Fibroblast of mammary gland (primary cell): ENCODE results near the gene BDKRB2.
A peak's percentile ranks its signal among the peaks of the same experiment; 100 is the strongest.
"Not testable (repeated sequence)": the region's sequence is repeated elsewhere in the genome, so short reads cannot be mapped to it uniquely, and the experiment has no call there.

ENCODE experiments used
- DNase-seq: peaks from one replicate; pipeline ENCODE4 v3.0.0-alpha.2; 2010; ENCODE audit warnings: low read depth
- H3K4me3 ChIP-seq: 2 replicates; pipeline ENCODE4 v1.5.1; 2011; ENCODE audit warnings: low read depth, mild to moderate bottlenecking, low read length, moderate library complexity; ENCODE audit not compliant: control insufficient read depth
- CTCF ChIP-seq: conservative IDR thresholded peaks from 2 replicates; pipeline ENCODE4 v1.5.1; 2011; ENCODE audit warnings: low read depth, low read length, inconsistent platforms; ENCODE audit not compliant: control insufficient read depth, insufficient read depth

The BDKRB2 gene

GRCh38 chr14:96243785-96244184 is 39.1 kb downstream of the BDKRB2 start:
- DNase-seq: no peak
- H3K4me3 ChIP-seq: no peak overlapping the region
- TF ChIP-seq CTCF: no peak

GRCh38 chr14:96245074-96245473 is 40.4 kb downstream of the BDKRB2 start:
- not testable (repeated sequence) for DNase-seq

GRCh38 chr14:96245710-96246538 is 41.3 kb downstream of the BDKRB2 start:
- H3K4me3 ChIP-seq: no peak overlapping the region
- peak; percentile 82 for DNase-seq
- TF ChIP-seq CTCF: no peak

More at GRCh38 chr14:96245074-96245473, 40.4 kb downstream of the BDKRB2 start:
- H3K4me3 ChIP-seq: not testable (repeated sequence)

GRCh38 chr14:96246539-96246847 is 41.9 kb downstream of the BDKRB2 start:
- H3K4me3 ChIP-seq: no peak overlapping the region
- no peak for TF ChIP-seq CTCF
- peak; percentile 100 for DNase-seq

- H3K4me3 ChIP-seq: no peak overlapping the region
- TF ChIP-seq CTCF: no peak
- DNase-seq: no peak
Observed at GRCh38 chr14:96247031-96247430, 42.4 kb downstream of the BDKRB2 start.

- no peak overlapping the region for H3K4me3 ChIP-seq
- no peak for TF ChIP-seq CTCF
- peak; percentile 97 for DNase-seq
Observed at GRCh38 chr14:96249029-96249428, 44.4 kb downstream of the BDKRB2 start.

- DNase-seq: no peak
- no peak for TF ChIP-seq CTCF
- H3K4me3 ChIP-seq: no peak overlapping the region
Observed at GRCh38 chr14:96250485-96250884, 45.8 kb downstream of the BDKRB2 start.
